Heart left ventricle (tissue), 13 donors: ENCODE measurements around the gene FFAR4.
"Not testable (repeated sequence)": the region's sequence is repeated elsewhere in the genome, so short reads cannot be mapped to it uniquely, and the experiment has no call there.

Experiments
- CTCF ChIP-seq, 12 donors: fragments of 200-600 bp; sonication (generic) in 4 of 12; IDR thresholded peaks; one replicate each; pipeline versions ENCODE4 v1.5.0 to v1.8.0; 2018 to 2022; ENCODE audit warnings: antibody characterized with exemption in 12 of 12, mild to moderate bottlenecking in 5 of 12
- POLR2A ChIP-seq, 2 donors: fragments of 450-650 bp; IDR thresholded peaks; one replicate each; pipeline ENCODE4 v1.6.1; 2017; ENCODE audit warnings: antibody characterized with exemption in 2 of 2, mild to moderate bottlenecking in 2 of 2, moderate library complexity in 2 of 2
- donor health status: ischemic (EF 13 %, LVEDD 7.1; RV severe dilation, severe dysfunction).
- donor health status: DM: no; HTN: yes; CAD: no.
- donor health status: DM: no; HTN: no; CAD: no.
- donor health status: ischemic (EF 25% LVEDD 6.9; RV normal size, moderate dysfunction).
- donor health status: ischemic (EF 25% LVEDD 5.7; RV mildly dilated, moderate dysfunction).
- donor health status: ischemic (EF 35%, LVEDD 5.7; RV mildly dilated, moderate dysfunction).
- donor health status: nonischemic (EF 11% LVEDD 7.7; RV severe dilation, severe dysfunction).
- donor health status: DM: yes; HTN: yes; CAD: no.
- donor health status: PGD.
- donor health status: ischemic (EF 29% LVEDD 5.4; RV normal size, mild dysfunction).
- donor health status: nonischemic (EF 23%, LVEDD 6.1; RV moderate dilation, normal function).

GRCh38 chr10:93546995-93547394, 19.5 kb upstream of the FFAR4 start:
- not testable (repeated sequence) for TF ChIP-seq POLR2A, CTCF (IDR thresholded peaks at IDR 0.05)
